ENCODE measurements around the gene MX1. TPM values are rescaled to one million over a fixed set of nuclear protein-coding genes. Genes with fewer than 3 reads are reported as not detected.

Gene MX1
- total RNA-seq, 1 experiment from 2014 or later = 1.2 TPM

DNA sequence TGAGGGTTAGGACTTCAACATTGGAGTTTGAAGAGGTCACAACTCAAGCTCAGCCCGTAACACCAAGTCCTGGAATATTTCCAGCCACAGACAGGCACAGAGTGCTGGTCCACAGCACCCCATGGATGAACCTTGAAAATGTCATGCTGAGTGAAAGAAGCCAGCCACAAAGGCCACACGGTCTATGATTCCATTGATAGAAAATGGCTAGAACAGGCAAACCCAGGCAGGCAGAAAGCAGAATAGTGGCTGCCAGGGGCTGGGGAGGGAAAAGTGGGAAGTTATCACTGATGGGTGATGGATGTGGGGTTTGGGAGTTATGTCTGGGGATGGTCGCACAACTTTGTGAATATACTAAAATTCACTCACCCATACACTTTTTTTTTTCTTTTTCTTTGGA, 21.3 kb downstream of the MX1 start:
- DNase-seq (ENCODE audit: low spot score) = no peak
- no TSS peak for BruUV-seq (replicated peaks)
- ChIA-PET CTCF (no interaction called here), POLR2A (ENCODE audit: low non-redundant PET) (no interaction called here)
- intact Hi-C loops (cut with micrococcal nuclease; ENCODE audit: unreplicated experiment) = no loop called here
- no peak for TF ChIP-seq EZH2 (IDR thresholded peaks at IDR 0.05; ENCODE audit: borderline replicate concordance, low read depth, low read length, poor library complexity, severe bottlenecking)
- TF ChIP-seq, protein P1, sequence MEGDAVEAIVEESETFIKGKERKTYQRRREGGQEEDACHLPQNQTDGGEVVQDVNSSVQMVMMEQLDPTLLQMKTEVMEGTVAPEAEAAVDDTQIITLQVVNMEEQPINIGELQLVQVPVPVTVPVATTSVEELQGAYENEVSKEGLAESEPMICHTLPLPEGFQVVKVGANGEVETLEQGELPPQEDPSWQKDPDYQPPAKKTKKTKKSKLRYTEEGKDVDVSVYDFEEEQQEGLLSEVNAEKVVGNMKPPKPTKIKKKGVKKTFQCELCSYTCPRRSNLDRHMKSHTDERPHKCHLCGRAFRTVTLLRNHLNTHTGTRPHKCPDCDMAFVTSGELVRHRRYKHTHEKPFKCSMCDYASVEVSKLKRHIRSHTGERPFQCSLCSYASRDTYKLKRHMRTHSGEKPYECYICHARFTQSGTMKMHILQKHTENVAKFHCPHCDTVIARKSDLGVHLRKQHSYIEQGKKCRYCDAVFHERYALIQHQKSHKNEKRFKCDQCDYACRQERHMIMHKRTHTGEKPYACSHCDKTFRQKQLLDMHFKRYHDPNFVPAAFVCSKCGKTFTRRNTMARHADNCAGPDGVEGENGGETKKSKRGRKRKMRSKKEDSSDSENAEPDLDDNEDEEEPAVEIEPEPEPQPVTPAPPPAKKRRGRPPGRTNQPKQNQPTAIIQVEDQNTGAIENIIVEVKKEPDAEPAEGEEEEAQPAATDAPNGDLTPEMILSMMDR (conservative IDR thresholded peaks at IDR 0.05; ENCODE audit: low read depth, low read length) = no peak
- Histone ChIP-seq H3K4me1 (ENCODE audit: insufficient read depth, low read length, poor library complexity, severe bottlenecking) (no peaks in the 10 kb centered on the region), H3K36me3 (ENCODE audit: insufficient read depth, low read length, poor library complexity, severe bottlenecking) (no peaks in the 10 kb centered on the region), H3K27me3 (replicated peaks; ENCODE audit: insufficient read depth, low read depth, low read length, poor library complexity) (no peaks in the 10 kb centered on the region), H3K9me3 (ENCODE audit: low read depth, low read length, poor library complexity, severe bottlenecking) (no peaks in the 10 kb centered on the region), H3K27ac (ENCODE audit: low read depth, low read length, poor library complexity, severe bottlenecking) (no peak overlapping the region), H3K4me3 (ENCODE audit: low read depth, low read length, poor library complexity, severe bottlenecking) (no peak overlapping the region)

DNA sequence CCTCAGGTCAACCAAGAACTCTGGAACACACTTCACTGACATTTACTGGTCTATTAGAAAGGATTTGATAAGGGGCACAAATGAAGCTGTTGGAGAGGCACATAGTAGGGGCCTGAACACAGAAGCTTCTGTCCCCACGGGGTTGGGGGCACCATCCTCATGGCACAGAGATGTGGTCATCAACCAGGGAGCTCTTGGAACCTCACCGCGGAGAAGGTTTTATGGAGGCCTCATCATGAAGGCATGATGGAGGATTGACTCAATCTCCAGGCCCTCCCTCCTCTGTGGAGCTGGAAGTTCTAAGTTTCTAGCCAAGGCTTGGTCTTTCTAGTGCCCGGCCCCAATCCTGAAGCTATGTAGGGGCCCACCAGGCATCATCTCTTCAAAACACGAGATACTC, 23.6 kb downstream of the MX1 start:
- ChIA-PET POLR2A (ENCODE audit: low non-redundant PET) (no interaction called here), CTCF (interaction anchor here (0.6 kb wide), 1 partner anchor 162 kb away, joined by 3 read pairs; no protein-coding TSS in a partner anchor)
- intact Hi-C loops (cut with micrococcal nuclease; ENCODE audit: unreplicated experiment) = no loop called here
- no TSS peak for BruUV-seq (replicated peaks)
- no peak for DNase-seq (ENCODE audit: low spot score)
- Histone ChIP-seq H3K27ac (ENCODE audit: low read depth, low read length, poor library complexity, severe bottlenecking) (no peak overlapping the region), H3K4me1 (ENCODE audit: insufficient read depth, low read length, poor library complexity, severe bottlenecking) (no peaks in the 10 kb centered on the region), H3K4me3 (ENCODE audit: low read depth, low read length, poor library complexity, severe bottlenecking) (no peak overlapping the region), H3K27me3 (replicated peaks; ENCODE audit: insufficient read depth, low read depth, low read length, poor library complexity) (no peaks in the 10 kb centered on the region), H3K36me3 (ENCODE audit: insufficient read depth, low read length, poor library complexity, severe bottlenecking) (no peaks in the 10 kb centered on the region), H3K9me3 (ENCODE audit: low read depth, low read length, poor library complexity, severe bottlenecking) (no peaks in the 10 kb centered on the region)
- TF ChIP-seq, protein P1 (conservative IDR thresholded peaks at IDR 0.05; ENCODE audit: low read depth, low read length) = no peak
- no peak for TF ChIP-seq EZH2 (IDR thresholded peaks at IDR 0.05; ENCODE audit: borderline replicate concordance, low read depth, low read length, poor library complexity, severe bottlenecking)

DNA sequence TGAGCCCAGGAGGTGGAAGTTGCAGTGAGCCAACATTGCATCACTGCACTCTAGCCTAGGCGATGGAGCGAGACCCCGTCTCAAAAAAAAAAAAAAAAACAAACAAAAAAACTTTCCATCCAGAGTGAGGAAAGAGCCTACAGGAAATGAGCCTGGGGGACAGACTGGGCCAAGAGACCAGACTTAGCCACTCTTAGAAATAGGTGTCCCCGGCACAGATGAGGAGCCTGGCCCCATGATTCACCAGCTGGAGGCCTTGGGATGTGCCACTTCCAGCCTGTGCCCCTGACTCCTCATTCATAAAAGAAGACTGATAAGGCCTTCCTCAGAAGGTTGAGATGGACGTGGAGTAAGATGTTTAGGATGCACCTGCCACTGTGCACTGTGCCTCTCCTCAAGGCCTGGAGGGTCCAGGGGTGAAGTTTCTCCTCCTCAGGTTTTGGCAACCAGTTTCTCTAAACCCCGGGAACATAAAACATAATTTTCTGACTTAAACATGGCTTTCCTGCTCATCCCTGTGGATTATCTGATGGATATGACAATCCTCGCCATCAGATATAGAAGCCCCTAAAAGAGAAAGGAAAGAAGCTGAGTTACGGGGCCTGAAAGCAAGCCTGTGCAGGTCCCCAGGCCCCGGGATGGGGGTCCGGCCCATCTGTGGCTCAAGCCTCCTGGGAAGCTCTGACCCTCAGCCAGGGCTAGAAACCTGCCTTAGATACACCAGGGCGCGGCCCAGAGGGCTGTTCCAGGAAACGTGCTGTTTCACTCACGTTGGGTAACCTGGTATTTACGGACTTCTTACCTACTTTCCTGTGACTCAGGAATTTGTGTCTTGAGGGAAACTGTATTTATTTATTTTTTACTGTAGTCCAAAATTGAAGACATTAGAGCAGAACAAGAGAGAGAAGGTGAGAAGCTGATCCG, 26.0 kb downstream of the MX1 start:
- no TSS peak for BruUV-seq (replicated peaks)
- Histone ChIP-seq H3K4me1 (ENCODE audit: insufficient read depth, low read length, poor library complexity, severe bottlenecking) (no peaks in the 10 kb centered on the region), H3K9me3 (ENCODE audit: low read depth, low read length, poor library complexity, severe bottlenecking) (no peaks in the 10 kb centered on the region), H3K27ac (ENCODE audit: low read depth, low read length, poor library complexity, severe bottlenecking) (no peak overlapping the region), H3K27me3 (replicated peaks; ENCODE audit: insufficient read depth, low read depth, low read length, poor library complexity) (no peaks in the 10 kb centered on the region), H3K36me3 (ENCODE audit: insufficient read depth, low read length, poor library complexity, severe bottlenecking) (no peaks in the 10 kb centered on the region), H3K4me3 (ENCODE audit: low read depth, low read length, poor library complexity, severe bottlenecking) (no peak overlapping the region)
- intact Hi-C loops (cut with micrococcal nuclease; ENCODE audit: unreplicated experiment) = no loop called here
- no peak for TF ChIP-seq EZH2 (IDR thresholded peaks at IDR 0.05; ENCODE audit: borderline replicate concordance, low read depth, low read length, poor library complexity, severe bottlenecking)
- TF ChIP-seq, protein P1 (conservative IDR thresholded peaks at IDR 0.05; ENCODE audit: low read depth, low read length) = no peak
- DNase-seq (ENCODE audit: low spot score) = no peak
- ChIA-PET POLR2A (ENCODE audit: low non-redundant PET) (interaction anchor here (0.7 kb wide), 1 partner anchor 884 kb away, joined by 7 read pairs; no protein-coding TSS in a partner anchor), CTCF (no interaction called here)
